Testis (tissue), 2 donors: Measurements from ENCODE around the gene RFLNA.

Experiments
- CTCF ChIP-seq, 3 experiments: fragments of 450-650 bp in 2 of 3; fragments of 200-600 bp in 1 of 3; sonication (generic) in 1 of 3; IDR thresholded peaks; one replicate each; pipeline ENCODE4 v1.5.1; 2016 to 2019; ENCODE audit warnings: antibody characterized with exemption in 3 of 3, mild to moderate bottlenecking in 2 of 3, moderate library complexity in 1 of 3
- POLR2A ChIP-seq: fragments of 450-650 bp; IDR thresholded peaks from one replicate; pipeline ENCODE4 v1.6.1; 2017; ENCODE audit warnings: antibody characterized with exemption, mild to moderate bottlenecking, moderate library complexity

- TF ChIP-seq POLR2A (no peak), CTCF (IDR thresholded peaks at IDR 0.05) (no peak)
Measured at GRCh38 chr12:124247331-124247730, 47.6 kb upstream of the RFLNA start.
